K562 (cell line): Measurements from ENCODE around the gene INPP5D. TPM values are rescaled to one million over a fixed set of nuclear protein-coding genes. Genes with fewer than 3 reads are reported as not detected.

Experiments used
- ATAC-seq: fragments of 200-7000 bp; cut with Tn5 transposase; 3 replicates; pipeline ENCODE4 v1.9.1; 2020; ENCODE audit warnings: moderate library complexity
- BruUV-seq: library from RNA; stranded (reverse); fragments of 400-500 nt; replicated peaks from 2 replicates; lab custom pipeline; 2021; lab: Mats Ljungman, UMichigan
- CTCF ChIA-PET: fragments of 300-600 bp; formaldehyde crosslinking; extraction: SDS; loops from one replicate; lab custom pipeline; 2021; ENCODE audit warnings: low intra/inter-chr PET ratio; lab: Yijun Ruan, JAX
- POLR2A ChIA-PET: fragments of 300-600, 350-650 bp; sonication (Branson Sonifier 250); formaldehyde crosslinking; extraction: SDS; loops from one replicate; lab custom pipeline; 2021; ENCODE audit warnings: antibody characterized with exemption, inconsistent platforms; lab: Yijun Ruan, JAX
- DNase-seq, 4 experiments: peaks; one replicate each; pipeline versions ENCODE4 v3.0.0 to v3.0.0-alpha.2; 2011 to 2018; ENCODE audit warnings: low spot score in 3 of 4, mixed read lengths in 3 of 4; ENCODE audit errors: extremely low read depth in 1 of 4
- FAIRE-seq: peaks from 2 replicates; lab custom pipeline; 2011; peaks lifted over from hg19 to GRCh38; lab: Jason Lieb, UNC
- H2AFZ ChIP-seq: 2 replicates; pipeline ENCODE4 v1.6.0; 2011; ENCODE audit warnings: low read depth, low read length, control low read depth, inconsistent platforms
- H3K27ac ChIP-seq: fragments of 200-600 bp; 3 replicates; pipeline ENCODE4 v1.8.0; 2011; ENCODE audit warnings: low read depth, mild to moderate bottlenecking, control low read depth, inconsistent platforms, low read length, moderate library complexity, mixed read lengths; ENCODE audit errors: extremely low read depth
- H3K27me3 ChIP-seq, 2 experiments: fragments of 300-600 bp in 1 of 2; 2 replicates in 1 of 2; 3 replicates in 1 of 2; pipeline versions ENCODE4 v1.6.0 to v1.8.0; 2011; ENCODE audit warnings: inconsistent platforms in 2 of 2, low read length in 2 of 2, mild to moderate bottlenecking in 1 of 2, mixed read lengths in 1 of 2, moderate library complexity in 1 of 2; ENCODE audit not compliant: control insufficient read depth in 2 of 2, insufficient read depth in 2 of 2
- H3K36me3 ChIP-seq: fragments of 300-600 bp; 3 replicates; pipeline ENCODE4 v1.8.0; 2011; ENCODE audit warnings: mild to moderate bottlenecking, low read length, inconsistent platforms; ENCODE audit not compliant: control insufficient read depth, insufficient read depth
- H3K4me1 ChIP-seq, 2 experiments: fragments of 200-600 bp in 1 of 2; replicated peaks in 1 of 2; 2 replicates in 1 of 2; 3 replicates in 1 of 2; pipeline versions ENCODE4 v1.5.1 to v1.8.0; 2011; ENCODE audit warnings: inconsistent platforms in 2 of 2, low read length in 2 of 2, mild to moderate bottlenecking in 1 of 2, mixed read lengths in 1 of 2, moderate library complexity in 1 of 2; ENCODE audit not compliant: control insufficient read depth in 2 of 2, insufficient read depth in 2 of 2
- H3K4me2 ChIP-seq: 2 replicates; pipeline ENCODE4 v1.6.1; 2011; ENCODE audit warnings: low read length, control low read depth, inconsistent platforms, mixed read lengths; ENCODE audit not compliant: insufficient read depth
- H3K4me3 ChIP-seq: fragments of 200-600 bp; sonication (generic), shearing (Covaris generic); 2 replicates; pipeline ENCODE4 v1.5.1; 2016; ENCODE audit warnings: control low read depth, inconsistent platforms
- H3K79me2 ChIP-seq: fragments of 200-600 bp; 3 replicates; pipeline ENCODE4 v1.8.0; 2011; ENCODE audit warnings: low read length, inconsistent platforms; ENCODE audit not compliant: control insufficient read depth, insufficient read depth
- H3K9ac ChIP-seq, 2 experiments: 2 replicates each; pipeline versions ENCODE4 v1.6.0 to v1.6.1; 2011; ENCODE audit warnings: low read depth in 2 of 2, low read length in 2 of 2, control low read depth in 1 of 2, inconsistent platforms in 1 of 2, mild to moderate bottlenecking in 1 of 2, mixed read lengths in 1 of 2; ENCODE audit not compliant: insufficient read depth in 1 of 2
- H3K9me1 ChIP-seq: one replicate; pipeline ENCODE4 v1.6.0; 2011; ENCODE audit warnings: inconsistent platforms, mild to moderate bottlenecking, low read length, moderate library complexity; ENCODE audit not compliant: control insufficient read depth, insufficient read depth
- H3K9me3 ChIP-seq: replicated peaks from 2 replicates; pipeline ENCODE4 v1.5.1; 2011; ENCODE audit warnings: low read depth, low read length, inconsistent platforms; ENCODE audit not compliant: control insufficient read depth, insufficient read depth
- H4K20me1 ChIP-seq: replicated peaks from 2 replicates; pipeline ENCODE4 v1.6.1; 2011; ENCODE audit warnings: low read length, inconsistent platforms, mixed read lengths; ENCODE audit not compliant: control insufficient read depth, insufficient read depth
- CBX5 ChIP-seq: IDR thresholded peaks from 2 replicates; pipeline ENCODE4 v1.6.1; 2014; ENCODE audit warnings: low read depth, borderline replicate concordance
- CHD2 ChIP-seq: IDR thresholded peaks from 2 replicates; pipeline ENCODE4 v1.6.1; 2011; ENCODE audit warnings: low read depth, low read length
- CREB3 ChIP-seq: fragments of 450-650 bp; conservative IDR thresholded peaks from 2 replicates; pipeline ENCODE4 v1.6.1; 2016; ENCODE audit warnings: missing genetic modification characterization, low read depth, mild to moderate bottlenecking, missing compliant biosample characterization, moderate library complexity
- CREM ChIP-seq: IDR thresholded peaks from 2 replicates; pipeline ENCODE4 v1.6.1; 2014; ENCODE audit warnings: antibody characterized with exemption, low read depth
- ELF1 ChIP-seq: fragments of 200-800 bp; sonication (Bioruptor generic); IDR thresholded peaks from 2 replicates; pipeline ENCODE4 v1.6.1; 2016; ENCODE audit warnings: missing genetic modification characterization, missing compliant biosample characterization
- ELK3 ChIP-seq: fragments of 450-650 bp; formaldehyde crosslinking; IDR thresholded peaks from 2 replicates; pipeline ENCODE4 v1.4.0; 2020; ENCODE audit warnings: mild to moderate bottlenecking
- GABPA ChIP-seq: fragments of 200-800 bp; sonication (Bioruptor generic); conservative IDR thresholded peaks from 2 replicates; pipeline ENCODE4 v1.6.1; 2016; ENCODE audit warnings: low read depth, missing genetic modification characterization, missing compliant biosample characterization
- GATA2 ChIP-seq: sonication (generic); formaldehyde crosslinking; IDR thresholded peaks from 2 replicates; pipeline ENCODE4 v1.4.0; 2020; ENCODE audit warnings: mild to moderate bottlenecking, missing genetic modification reagents
- GATAD2A ChIP-seq: fragments of 450-650 bp; IDR thresholded peaks from 2 replicates; pipeline ENCODE4 v1.6.1; 2017
- L3MBTL2 ChIP-seq: fragments of 450-650 bp; IDR thresholded peaks from 2 replicates; pipeline ENCODE4 v1.6.1; 2016; ENCODE audit warnings: mild to moderate bottlenecking, moderate library complexity
- PRPF4 ChIP-seq: fragments of 200-400 bp; formaldehyde crosslinking; IDR thresholded peaks from one replicate; pipeline ENCODE4 v1.6.1; 2017; ENCODE audit warnings: low read length, low read depth, mild to moderate bottlenecking; ENCODE audit not compliant: insufficient read depth, poor library complexity, severe bottlenecking
- TAL1 ChIP-seq: fragments of 450-650 bp; IDR thresholded peaks from 2 replicates; pipeline ENCODE4 v1.6.1; 2016; ENCODE audit warnings: mild to moderate bottlenecking
- TBL1XR1 ChIP-seq, 2 experiments: IDR thresholded peaks; 2 replicates each; pipeline ENCODE4 v1.6.1; 2012; ENCODE audit warnings: improper control_type of control experiment in 2 of 2, low read length in 2 of 2, mild to moderate bottlenecking in 1 of 2
- TCF3 ChIP-seq: sonication (generic); formaldehyde crosslinking; IDR thresholded peaks from 2 replicates; pipeline ENCODE4 v1.4.0; 2020; ENCODE audit warnings: mild to moderate bottlenecking, missing genetic modification reagents
- TEAD2 ChIP-seq: fragments of 450-650 bp; IDR thresholded peaks from 2 replicates; pipeline ENCODE4 v1.6.1; 2016; ENCODE audit warnings: missing genetic modification characterization, control low read depth, missing compliant biosample characterization
- XRCC4 ChIP-seq: IDR thresholded peaks from one replicate; pipeline ENCODE4 v1.6.1; 2011; ENCODE audit not compliant: insufficient read depth, insufficient read length; ENCODE audit errors: extremely low read depth
- ZNF174 ChIP-seq: fragments of 250-450 bp; sonication (Bioruptor Pico); IDR thresholded peaks from 2 replicates; pipeline ENCODE4 v1.4.0; 2020; ENCODE audit warnings: mild to moderate bottlenecking
- ZNF77 ChIP-seq: fragments of 250-450 bp; sonication (Bioruptor Pico); IDR thresholded peaks from 2 replicates; pipeline ENCODE4 v1.5.0; 2020
- ZZZ3 ChIP-seq: fragments of 450-650 bp; IDR thresholded peaks from 2 replicates; pipeline ENCODE4 v1.6.1; 2016; ENCODE audit warnings: antibody characterized with exemption, mild to moderate bottlenecking, moderate library complexity
- WGBS: fragments of 100-300 bp; shearing (Covaris generic); methylation state at CpG from one replicate; pipeline ENCODE4 v1.1.6; 2016; ENCODE audit warnings: low coverage, mixed read lengths; ENCODE audit not compliant: insufficient coverage; ENCODE audit errors: missing lambda C conversion rate; 5-methylcytosine and 5-hydroxymethylcytosine counted together
- in situ Hi-C: fragments of 300-500 bp; cut with MboI; formaldehyde crosslinking; loops from 4 replicates; pipeline ENCODE4 v1.15.0; 2018; ENCODE audit warnings: inconsistent platforms, mixed read lengths
- intact Hi-C: fragments of 100-400 bp; cut with micrococcal nuclease; formaldehyde crosslinking; loops from 2 replicates; pipeline ENCODE4 v1.14.2; 2022
- polyA plus RNA-seq, 8 experiments: library from polyadenylated mRNA; depleted of rRNA in 4 of 8; stranded (reverse) in 5 of 8; unstranded in 3 of 8; fragments of >200 nt; fragmentation: Nextera tagmentation in 2 of 8; fragmentation: Illumina TruSeq in 1 of 8; extraction: Ambion mirVana in 2 of 8; extraction: Trizol in 1 of 8; gene quantifications; 2 replicates each; pipeline versions ENCODE4 v1.2.1 to v1.2.3, GENCODE V29; 2011 to 2014; ENCODE audit warnings: inconsistent platforms in 1 of 8, missing spikeins in 1 of 8
- total RNA-seq, 7 experiments: library from RNA; depleted of rRNA in 6 of 7; stranded (reverse); fragments of >200 nt in 6 of 7; fragmentation: Illumina TruSeq in 2 of 7; extraction: Trizol in 2 of 7; gene quantifications; 2 replicates each; pipeline versions ENCODE4 v1.2.1 to v1.2.3, GENCODE V29; 2011 to 2021; ENCODE audit warnings: low replicate concordance in 1 of 7

Gene INPP5D
- total and polyA plus RNA-seq, 9 of the 15 experiments (the other 6 are each of a cell fraction or from before 2014, with no cell fraction given), result 0.55 to 6.2 (median 2.2) TPM

GRCh38 chr2:233221378-233222063 lies 161.4 kb downstream of the INPP5D start:
- peak; percentile 76 for FAIRE-seq
- Histone ChIP-seq H3K79me2 (no peaks in the 10 kb centered on the region), H3K9me3 (peaks cover 3% of the 10 kb centered on the region; the same call in 1 of the 2 replicates), H3K4me1 (peaks cover 36 to 59% of the 10 kb centered on the region in 2 experiments), H3K27me3 (no peaks in the 10 kb centered on the region), H3K9ac (peak overlapping the region; percentile 26 to 47; a peak in 3 of 4 replicates), H3K9me1 (no peaks in the 10 kb centered on the region), H2AFZ (peak overlapping the region; percentile 26), H3K4me2 (peak overlapping the region; percentile 62), H4K20me1 (no peaks in the 10 kb centered on the region), H3K36me3 (no peaks in the 10 kb centered on the region), H3K4me3 (no peak overlapping the region), H3K27ac (peak overlapping the region; percentile 84)
- intact Hi-C loops (no loop called here), in situ Hi-C loops (no loop called here)
- no TSS peak for BruUV-seq
- peak; percentile 39 to 86 (median 44) for DNase-seq
- ChIA-PET CTCF (no interaction called here), POLR2A (interaction anchor here (1.3 to 1.9 kb wide), 2 partner anchors 10 to 22 kb away, joined by 3 to 5 read pairs; no protein-coding TSS in a partner anchor)
- 0% methylated on average over 2 of the region's 2 CpGs for WGBS
- ATAC-seq, result peak; percentile 75
- 0 out of 2 replicates have a peak, but pooled peaks have one; percentile 52 for TF ChIP-seq GATAD2A
- TF ChIP-seq GABPA (tag), result 0 out of 2 replicates have a peak, but pooled peaks have one; percentile 25
- peak; percentile 89 for TF ChIP-seq TAL1
- no peak for TF ChIP-seq ZNF77 (CRISPR knock-in tag)
- 0 out of 2 replicates have a peak, but pooled peaks have one; percentile 58 for TF ChIP-seq GATA2 (CRISPR knock-in tag)
- no peak for TF ChIP-seq CBX5
- TF ChIP-seq TCF3 (CRISPR knock-in tag), result peak; percentile 84
- peak; percentile 61 for TF ChIP-seq ELF1 (tag)
- peak in 1 of 2 experiments; percentile 19; a peak in 1 of 4 replicates for TF ChIP-seq TBL1XR1 (IDR thresholded peaks at IDR 0.05; ENCODE audit: low read length in 2 of 2)
- TF ChIP-seq CHD2, result no peak
- TF ChIP-seq ZNF174 (CRISPR knock-in tag), result no peak
- peak; percentile 38; the same call in 1 of the 2 replicates for TF ChIP-seq CREB3 (tag)
- TF ChIP-seq ZZZ3, result no peak
- no peak for TF ChIP-seq ELK3 (CRISPR knock-in tag)
- TF ChIP-seq XRCC4, result no peak
- TF ChIP-seq TEAD2 (tag), result 0 out of 2 replicates have a peak, but pooled peaks have one; percentile 33
- TF ChIP-seq L3MBTL2, result peak; percentile 13; the same call in 1 of the 2 replicates
- TF ChIP-seq PRPF4, result no peak
- TF ChIP-seq CREM, result 0 out of 2 replicates have a peak, but pooled peaks have one; percentile 17
